SK-N-MC (cell line): Measurements from ENCODE around the gene PATL1.

Experiments used
- EZH2 ChIP-seq: fragments of 200-600 bp; sonication (generic); IDR thresholded peaks from one replicate; pipeline ENCODE4 v1.6.1; 2017; ENCODE audit warnings: antibody characterized with exemption
- FOXP2 ChIP-seq: optimal IDR thresholded peaks from 2 replicates; pipeline ENCODE3; 2011; ENCODE audit warnings: mild to moderate bottlenecking, moderate library complexity; ENCODE audit not compliant: insufficient read depth; ENCODE audit errors: extremely low read length, control extremely low read depth
- POLR2AphosphoS5 ChIP-seq: IDR thresholded peaks from 2 replicates; pipeline ENCODE4 v1.6.1; 2012; ENCODE audit warnings: mild to moderate bottlenecking, low read depth, low read length, borderline replicate concordance

- TF ChIP-seq POLR2AphosphoS5, result no peak
- no peak for TF ChIP-seq EZH2
- no peak for TF ChIP-seq FOXP2
Observed at GRCh38 chr11:59647245-59647980, 21.4 kb downstream of the PATL1 start.
